Mesenchymal stem cell (in vitro differentiated cells and primary cell): ENCODE data around the gene FGF14.

Experiments
- DNase-seq: peaks from one replicate; pipeline ENCODE4 v3.0.0-alpha.2; 2013
- H2AFZ ChIP-seq: one replicate; pipeline ENCODE4 v1.6.1; 2013; ENCODE audit warnings: low read depth, mild to moderate bottlenecking, control low read depth, inconsistent platforms, low read length, moderate library complexity
- H2AK5ac ChIP-seq: 2 replicates; pipeline ENCODE4 v1.6.1; 2013; ENCODE audit warnings: low read length, moderate library complexity, mild to moderate bottlenecking, inconsistent platforms; ENCODE audit not compliant: severe bottlenecking
- H2BK120ac ChIP-seq: one replicate; pipeline ENCODE4 v1.6.1; 2013; ENCODE audit warnings: low read depth, mild to moderate bottlenecking, inconsistent platforms, low read length, moderate library complexity
- H2BK12ac ChIP-seq, 2 experiments: one replicate each; pipeline ENCODE4 v1.6.1; 2013; ENCODE audit warnings: inconsistent platforms in 2 of 2, low read length in 2 of 2, mild to moderate bottlenecking in 2 of 2, moderate library complexity in 2 of 2, control low read depth in 1 of 2
- H2BK15ac ChIP-seq: one replicate; pipeline ENCODE4 v1.6.1; 2013; ENCODE audit warnings: mild to moderate bottlenecking, low read depth, inconsistent platforms; ENCODE audit not compliant: poor library complexity, severe bottlenecking
- H2BK5ac ChIP-seq: 2 replicates; pipeline ENCODE4 v1.6.1; 2013; ENCODE audit warnings: low read depth, mild to moderate bottlenecking, low read length, control low read depth, inconsistent platforms; ENCODE audit not compliant: poor library complexity, severe bottlenecking
- H3K14ac ChIP-seq, 2 experiments: one replicate each; pipeline ENCODE4 v1.6.1; 2013; ENCODE audit warnings: inconsistent platforms in 2 of 2, low read length in 2 of 2, control low read depth in 1 of 2, mild to moderate bottlenecking in 1 of 2, moderate library complexity in 1 of 2
- H3K18ac ChIP-seq, 2 experiments: one replicate each; pipeline ENCODE4 v1.6.1; 2013; ENCODE audit warnings: inconsistent platforms in 2 of 2, low read length in 2 of 2, control low read depth in 1 of 2, low read depth in 1 of 2, mild to moderate bottlenecking in 1 of 2
- H3K23ac ChIP-seq, 2 experiments: one replicate each; pipeline ENCODE4 v1.6.1; 2013; ENCODE audit warnings: inconsistent platforms in 2 of 2, low read length in 2 of 2, mild to moderate bottlenecking in 2 of 2, moderate library complexity in 2 of 2, control low read depth in 1 of 2
- H3K27ac ChIP-seq: 2 replicates; pipeline ENCODE4 v1.5.1; 2013; ENCODE audit warnings: mild to moderate bottlenecking, moderate library complexity, low read length, control low read depth, inconsistent platforms; ENCODE audit not compliant: poor library complexity, severe bottlenecking
- H3K27me3 ChIP-seq, 2 experiments: 2 replicates each; pipeline versions ENCODE4 v1.6.1 to v1.7.0; 2013; ENCODE audit warnings: low read length in 2 of 2, mild to moderate bottlenecking in 2 of 2, moderate library complexity in 2 of 2, control low read depth in 1 of 2, inconsistent platforms in 1 of 2; ENCODE audit not compliant: control insufficient read depth in 1 of 2, insufficient read depth in 1 of 2
- H3K36me3 ChIP-seq, 2 experiments: 2 replicates each; pipeline versions ENCODE4 v1.6.1 to v1.7.0; 2013; ENCODE audit warnings: low read length in 2 of 2, control low read depth in 1 of 2, inconsistent platforms in 1 of 2, low read depth in 1 of 2, mild to moderate bottlenecking in 1 of 2; ENCODE audit not compliant: insufficient read depth in 2 of 2, control insufficient read depth in 1 of 2
- H3K4ac ChIP-seq, 2 experiments: one replicate each; pipeline ENCODE4 v1.6.1; 2013; ENCODE audit warnings: inconsistent platforms in 2 of 2, low read length in 2 of 2, mild to moderate bottlenecking in 2 of 2, moderate library complexity in 2 of 2, control low read depth in 1 of 2, low read depth in 1 of 2
- H3K4me1 ChIP-seq: 2 replicates; pipeline ENCODE4 v1.6.1; 2013; ENCODE audit warnings: low read depth, low read length, control low read depth; ENCODE audit not compliant: control insufficient read depth, insufficient read depth
- H3K4me2 ChIP-seq: 2 replicates; pipeline ENCODE4 v1.6.1; 2013; ENCODE audit warnings: low read length, mild to moderate bottlenecking, inconsistent platforms; ENCODE audit not compliant: poor library complexity, severe bottlenecking
- H3K4me3 ChIP-seq, 2 experiments: 2 replicates each; pipeline versions ENCODE4 v1.5.1 to v1.7.0; 2013; ENCODE audit warnings: low read length in 2 of 2, mild to moderate bottlenecking in 2 of 2, control low read depth in 1 of 2, low read depth in 1 of 2; ENCODE audit not compliant: insufficient read depth in 1 of 2
- H3K79me1 ChIP-seq: replicated peaks from 2 replicates; pipeline ENCODE4 v1.6.1; 2013; ENCODE audit warnings: mild to moderate bottlenecking, control low read depth, low read length, inconsistent platforms; ENCODE audit not compliant: poor library complexity, severe bottlenecking
- H3K9ac ChIP-seq: 2 replicates; pipeline ENCODE4 v1.7.0; 2013; ENCODE audit warnings: mild to moderate bottlenecking, low read length, moderate library complexity
- H3K9me3 ChIP-seq: 2 replicates; pipeline ENCODE4 v1.7.0; 2013; ENCODE audit warnings: mild to moderate bottlenecking, low read length; ENCODE audit not compliant: control insufficient read depth
- H4K8ac ChIP-seq: one replicate; pipeline ENCODE4 v1.6.1; 2013; ENCODE audit warnings: inconsistent platforms, mild to moderate bottlenecking, low read length, moderate library complexity
- H4K91ac ChIP-seq: one replicate; pipeline ENCODE4 v1.6.1; 2013; ENCODE audit warnings: mild to moderate bottlenecking, low read length, inconsistent platforms
- WGBS: methylation state at CpG from one replicate; pipeline ENCODE4 v1.1.7; 2013; ENCODE audit warnings: mixed read lengths; 5-methylcytosine and 5-hydroxymethylcytosine counted together

Gene FGF14

GRCh38 chr13:102220681-102221228, 181.1 kb downstream of the FGF14 start:
- DNase-seq, result no peak
- Histone ChIP-seq H3K4me1 (no peaks in the 10 kb centered on the region), H3K4me3 (no peak overlapping the region), H2BK15ac (no peak overlapping the region), H3K18ac (no peak overlapping the region), H4K91ac (no peak overlapping the region), H2AFZ (no peak overlapping the region), H3K36me3 (no peaks in the 10 kb centered on the region), H3K9me3 (no peaks in the 10 kb centered on the region), H2BK12ac (no peak overlapping the region), H3K4ac (no peak overlapping the region), H2BK5ac (no peak overlapping the region), H2BK120ac (no peak overlapping the region), H3K27me3 (no peaks in the 10 kb centered on the region), H3K14ac (no peak overlapping the region), H3K79me1 (no peaks in the 10 kb centered on the region), H3K4me2 (no peak overlapping the region), H3K9ac (no peak overlapping the region), H2AK5ac (no peak overlapping the region), H3K27ac (no peak overlapping the region), H4K8ac (no peak overlapping the region), H3K23ac (no peak overlapping the region)
- 90% methylated on average over 3 of the region's 5 CpGs for WGBS

- Histone ChIP-seq H3K36me3 (no peaks in the 10 kb centered on the region), H2BK5ac (no peak overlapping the region), H3K14ac (no peak overlapping the region), H3K9ac (no peak overlapping the region), H3K4ac (no peak overlapping the region), H3K4me1 (no peaks in the 10 kb centered on the region), H3K27me3 (peaks cover 0 to 7% of the 10 kb centered on the region in 2 experiments), H3K27ac (no peak overlapping the region), H2AFZ (no peak overlapping the region), H3K23ac (no peak overlapping the region), H2BK120ac (no peak overlapping the region), H2AK5ac (no peak overlapping the region), H2BK12ac (no peak overlapping the region), H3K4me2 (no peak overlapping the region), H3K18ac (no peak overlapping the region), H4K91ac (no peak overlapping the region), H3K79me1 (no peaks in the 10 kb centered on the region), H3K9me3 (no peaks in the 10 kb centered on the region), H2BK15ac (no peak overlapping the region), H3K4me3 (no peak overlapping the region), H4K8ac (no peak overlapping the region)
- DNase-seq, result no peak
Measured at GRCh38 chr13:102214956-102215355, 186.9 kb downstream of the FGF14 start.

GRCh38 chr13:102212729-102213128, 189.1 kb downstream of the FGF14 start:
- no peak overlapping the region for H2BK5ac ChIP-seq
- H3K23ac ChIP-seq, result no peak overlapping the region
- H2BK120ac ChIP-seq, result no peak overlapping the region
- H3K18ac ChIP-seq, result no peak overlapping the region
- WGBS, result 66% methylated on average over 3 of the region's 3 CpGs
- no peak overlapping the region for H4K91ac ChIP-seq
- no peaks in the 10 kb centered on the region for H3K79me1 ChIP-seq
- no peak overlapping the region for H2BK12ac ChIP-seq
- no peak overlapping the region for H3K9ac ChIP-seq
- no peak overlapping the region for H3K4me2 ChIP-seq
- no peaks in the 10 kb centered on the region for H3K9me3 ChIP-seq
- H3K4me3 ChIP-seq, result no peak overlapping the region
- DNase-seq, result no peak
- no peak overlapping the region for H3K4ac ChIP-seq
- no peaks in the 10 kb centered on the region for H3K36me3 ChIP-seq
- H3K27ac ChIP-seq, result no peak overlapping the region
- H3K4me1 ChIP-seq, result no peaks in the 10 kb centered on the region
- no peak overlapping the region for H3K14ac ChIP-seq
- H4K8ac ChIP-seq, result no peak overlapping the region
- no peak overlapping the region for H2AFZ ChIP-seq
- no peak overlapping the region for H2BK15ac ChIP-seq
- H3K27me3 ChIP-seq, result peaks cover 0 to 7% of the 10 kb centered on the region in 2 experiments
- no peak overlapping the region for H2AK5ac ChIP-seq

- H3K4me1 ChIP-seq, result no peaks in the 10 kb centered on the region
- H2BK15ac ChIP-seq, result no peak overlapping the region
- no peaks in the 10 kb centered on the region for H3K9me3 ChIP-seq
- no peak overlapping the region for H2BK12ac ChIP-seq
- no peak overlapping the region for H2BK120ac ChIP-seq
- H3K14ac ChIP-seq, result no peak overlapping the region
- no peak overlapping the region for H3K4ac ChIP-seq
- H2AK5ac ChIP-seq, result no peak overlapping the region
- no peak for DNase-seq
- H3K9ac ChIP-seq, result no peak overlapping the region
- no peaks in the 10 kb centered on the region for H3K79me1 ChIP-seq
- no peak overlapping the region for H3K18ac ChIP-seq
- no peak overlapping the region for H2BK5ac ChIP-seq
- H3K4me3 ChIP-seq, result no peak overlapping the region
- no peak overlapping the region for H3K23ac ChIP-seq
- H4K91ac ChIP-seq, result no peak overlapping the region
- H3K27me3 ChIP-seq, result peaks cover 0 to 3% of the 10 kb centered on the region in 2 experiments
- no peak overlapping the region for H3K4me2 ChIP-seq
- H2AFZ ChIP-seq, result no peak overlapping the region
- no peak overlapping the region for H4K8ac ChIP-seq
- H3K27ac ChIP-seq, result no peak overlapping the region
- no peaks in the 10 kb centered on the region for H3K36me3 ChIP-seq
Measured at GRCh38 chr13:102208347-102208746, 193.5 kb downstream of the FGF14 start.
